Parathyroid adenoma (tissue), 2 donors: ENCODE data around the gene PTPRD.
"Not testable (repeated sequence)": the region's sequence is repeated elsewhere in the genome, so short reads cannot be mapped to it uniquely, and the experiment has no call there.

ENCODE experiments used
- H2AFZ ChIP-seq: fragments of 300-600 bp; sonication (generic); one replicate; pipeline ENCODE4 v1.7.0; 2017; ENCODE audit warnings: antibody characterized with exemption, mild to moderate bottlenecking
- H3K27ac ChIP-seq: fragments of 300-600 bp; sonication (generic); one replicate; pipeline ENCODE4 v1.7.0; 2017
- H3K27me3 ChIP-seq: fragments of 300-600 bp; sonication (generic); one replicate; pipeline ENCODE4 v1.7.0; 2017; ENCODE audit warnings: low read length; ENCODE audit not compliant: control insufficient read depth, insufficient read depth
- H3K36me3 ChIP-seq: fragments of 300-600 bp; sonication (generic); one replicate; pipeline ENCODE4 v1.7.0; 2017; ENCODE audit warnings: low read length; ENCODE audit not compliant: control insufficient read depth, insufficient read depth
- H3K4me1 ChIP-seq: fragments of 300-600 bp; sonication (generic); one replicate; pipeline ENCODE4 v1.7.0; 2017; ENCODE audit warnings: control low read depth
- H3K4me2 ChIP-seq: fragments of 300-600 bp; sonication (generic); one replicate; pipeline ENCODE4 v1.7.0; 2017; ENCODE audit warnings: low read length
- H3K4me3 ChIP-seq: fragments of 300-600 bp; sonication (generic); one replicate; pipeline ENCODE4 v1.7.0; 2017; ENCODE audit warnings: low read depth, low read length
- H3K79me2 ChIP-seq: fragments of 300-600 bp; sonication (generic); one replicate; pipeline ENCODE4 v1.7.0; 2017; ENCODE audit warnings: control low read depth
- H3K9ac ChIP-seq: fragments of 300-600 bp; sonication (generic); one replicate; pipeline ENCODE4 v1.7.0; 2017; ENCODE audit warnings: mild to moderate bottlenecking
- H3K9me3 ChIP-seq: fragments of 300-600 bp; sonication (generic); one replicate; pipeline ENCODE4 v1.7.0; 2017; ENCODE audit warnings: low read length; ENCODE audit not compliant: control insufficient read depth
- TF ChIP-seq, protein P1 (sequence below): fragments of 300-600 bp; sonication (generic); IDR thresholded peaks from one replicate; pipeline ENCODE4 v1.7.0; 2017; ENCODE audit warnings: antibody characterized with exemption, mild to moderate bottlenecking
- donor health status: primary hyperparathyroidism.

The PTPRD gene

DNA sequence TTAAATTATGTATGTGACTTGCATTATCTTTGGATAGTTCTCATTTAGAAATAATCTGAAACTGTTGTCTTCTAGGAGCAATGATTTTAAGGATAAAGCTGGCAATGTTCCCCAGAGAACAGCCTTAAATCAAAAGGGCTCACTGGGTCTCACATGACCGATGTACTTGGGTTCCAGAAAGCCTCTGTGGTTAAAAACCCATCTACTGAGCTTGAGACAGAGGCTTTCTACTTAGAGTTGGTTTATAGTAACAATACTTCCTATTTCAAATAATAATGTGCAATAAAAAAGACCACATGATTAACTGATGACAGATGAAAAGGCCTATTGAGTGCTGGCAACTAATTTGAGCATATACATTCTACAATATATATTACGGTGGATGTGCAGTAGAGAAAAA lies 1143.5 kb downstream of the PTPRD start:
- no peaks in the 10 kb centered on the region for H3K27me3 ChIP-seq
- H3K27ac ChIP-seq: no peak overlapping the region
- no peaks in the 10 kb centered on the region for H3K79me2 ChIP-seq
- TF ChIP-seq, protein P1, sequence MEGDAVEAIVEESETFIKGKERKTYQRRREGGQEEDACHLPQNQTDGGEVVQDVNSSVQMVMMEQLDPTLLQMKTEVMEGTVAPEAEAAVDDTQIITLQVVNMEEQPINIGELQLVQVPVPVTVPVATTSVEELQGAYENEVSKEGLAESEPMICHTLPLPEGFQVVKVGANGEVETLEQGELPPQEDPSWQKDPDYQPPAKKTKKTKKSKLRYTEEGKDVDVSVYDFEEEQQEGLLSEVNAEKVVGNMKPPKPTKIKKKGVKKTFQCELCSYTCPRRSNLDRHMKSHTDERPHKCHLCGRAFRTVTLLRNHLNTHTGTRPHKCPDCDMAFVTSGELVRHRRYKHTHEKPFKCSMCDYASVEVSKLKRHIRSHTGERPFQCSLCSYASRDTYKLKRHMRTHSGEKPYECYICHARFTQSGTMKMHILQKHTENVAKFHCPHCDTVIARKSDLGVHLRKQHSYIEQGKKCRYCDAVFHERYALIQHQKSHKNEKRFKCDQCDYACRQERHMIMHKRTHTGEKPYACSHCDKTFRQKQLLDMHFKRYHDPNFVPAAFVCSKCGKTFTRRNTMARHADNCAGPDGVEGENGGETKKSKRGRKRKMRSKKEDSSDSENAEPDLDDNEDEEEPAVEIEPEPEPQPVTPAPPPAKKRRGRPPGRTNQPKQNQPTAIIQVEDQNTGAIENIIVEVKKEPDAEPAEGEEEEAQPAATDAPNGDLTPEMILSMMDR: no peak
- H3K9ac ChIP-seq: no peak overlapping the region
- no peak overlapping the region for H3K4me3 ChIP-seq
- H3K4me2 ChIP-seq: no peak overlapping the region
- no peaks in the 10 kb centered on the region for H3K36me3 ChIP-seq
- no peaks in the 10 kb centered on the region for H3K9me3 ChIP-seq
- no peak overlapping the region for H2AFZ ChIP-seq
- no peaks in the 10 kb centered on the region for H3K4me1 ChIP-seq

DNA sequence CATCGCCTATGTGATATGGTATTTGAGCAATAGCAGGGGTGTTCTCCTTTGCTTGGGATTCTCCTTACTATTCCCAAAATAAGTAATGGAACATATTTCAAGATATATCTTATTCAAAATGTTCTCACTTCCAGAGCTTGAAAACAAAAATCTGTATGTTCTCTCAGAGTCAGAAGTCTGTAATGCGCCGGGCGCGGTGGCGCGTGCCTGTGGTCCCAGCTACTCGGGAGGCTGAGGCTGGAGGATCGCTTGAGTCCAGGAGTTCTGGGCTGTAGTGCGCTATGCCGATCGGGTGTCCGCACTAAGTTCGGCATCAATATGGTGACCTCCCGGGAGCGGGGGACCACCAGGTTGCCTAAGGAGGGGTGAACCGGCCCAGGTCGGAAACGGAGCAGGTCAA lies 1170.9 kb downstream of the PTPRD start:
- not testable (repeated sequence) for H2AFZ ChIP-seq, H3K4me1 ChIP-seq, H3K79me2 ChIP-seq

DNA sequence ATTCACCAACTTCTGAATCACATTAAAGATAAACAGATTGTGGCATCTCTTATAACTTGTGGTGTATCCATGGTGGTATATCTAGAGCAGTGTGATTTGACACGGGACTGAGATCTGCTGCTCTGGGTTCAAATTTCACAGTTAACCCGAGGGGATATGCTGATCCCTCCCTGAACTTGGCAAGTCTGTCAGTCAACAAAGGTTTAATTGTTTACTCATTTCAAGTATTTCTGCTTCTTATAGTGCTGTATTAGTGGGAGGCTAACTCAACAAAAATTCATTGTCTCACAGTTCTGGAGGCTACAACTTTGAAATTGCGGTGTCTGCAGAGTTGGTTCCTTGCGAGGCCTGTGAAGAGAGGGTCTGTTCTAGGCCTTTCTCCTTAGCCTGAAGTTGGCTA lies 1175.2 kb downstream of the PTPRD start:
- Histone ChIP-seq H3K79me2 (no peaks in the 10 kb centered on the region), H3K36me3 (no peaks in the 10 kb centered on the region), H3K9ac (no peak overlapping the region), H3K27ac (no peak overlapping the region), H2AFZ (no peak overlapping the region), H3K27me3 (no peaks in the 10 kb centered on the region), H3K4me3 (no peak overlapping the region), H3K4me2 (no peak overlapping the region), H3K4me1 (no peaks in the 10 kb centered on the region), H3K9me3 (no peaks in the 10 kb centered on the region)
- TF ChIP-seq, protein P1: no peak

More for the DNA sequence above, 1170.9 kb downstream of the PTPRD start:
- not testable (repeated sequence) for H3K4me2 ChIP-seq, H3K27me3 ChIP-seq, H3K4me3 ChIP-seq, H3K9me3 ChIP-seq, H3K9ac ChIP-seq, H3K36me3 ChIP-seq, H3K27ac ChIP-seq

DNA sequence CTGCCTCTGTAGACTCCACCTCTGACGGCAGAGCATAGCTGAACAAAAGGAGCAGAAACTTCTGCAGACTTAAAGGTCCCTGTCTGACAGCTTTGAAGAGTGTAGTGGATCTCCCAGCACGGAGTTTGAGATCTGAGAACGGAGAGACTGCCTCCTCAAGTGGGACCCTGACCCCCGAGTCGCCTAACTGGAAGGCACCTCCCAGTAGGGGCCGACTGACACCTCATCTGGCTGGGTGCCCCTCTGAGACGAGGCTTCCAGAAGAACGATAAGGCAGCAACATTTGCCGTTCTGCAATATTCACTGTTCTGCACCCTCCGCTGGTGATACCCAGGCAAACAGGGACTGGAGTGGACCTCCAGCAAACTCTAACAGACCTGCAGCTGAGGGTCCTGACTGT lies 1186.3 kb downstream of the PTPRD start:
- H3K9ac ChIP-seq, H3K9me3 ChIP-seq, H3K4me2 ChIP-seq, H3K4me3 ChIP-seq, H2AFZ ChIP-seq, H3K36me3 ChIP-seq, H3K27ac ChIP-seq, H3K4me1 ChIP-seq, H3K27me3 ChIP-seq, H3K79me2 ChIP-seq: not testable (repeated sequence)

DNA sequence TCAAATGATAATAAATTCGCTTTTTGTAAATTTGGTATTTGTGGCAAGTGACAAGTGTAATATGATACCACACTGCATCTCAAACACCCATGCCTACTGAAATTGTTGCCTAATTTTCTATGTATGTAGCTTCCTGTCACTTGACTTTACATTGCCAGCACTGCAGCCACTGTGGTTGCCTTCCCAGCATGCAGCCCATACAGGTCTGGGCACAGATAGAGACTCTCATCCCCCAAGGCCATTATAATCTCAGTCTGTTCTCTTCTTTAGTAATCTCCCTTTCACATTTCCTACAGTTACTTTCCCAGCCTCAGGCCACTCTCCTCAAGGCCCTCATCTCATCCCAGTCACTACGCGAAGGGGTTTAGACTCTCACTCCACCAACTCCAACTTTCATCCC lies 1200.6 kb downstream of the PTPRD start:
- Histone ChIP-seq H3K27ac (no peak overlapping the region), H3K4me3 (no peak overlapping the region), H3K9ac (no peak overlapping the region), H3K4me1 (no peaks in the 10 kb centered on the region), H3K9me3 (no peaks in the 10 kb centered on the region), H3K4me2 (no peak overlapping the region), H3K36me3 (no peaks in the 10 kb centered on the region), H2AFZ (no peak overlapping the region), H3K27me3 (no peaks in the 10 kb centered on the region), H3K79me2 (no peaks in the 10 kb centered on the region)
- TF ChIP-seq, protein P1: no peak

DNA sequence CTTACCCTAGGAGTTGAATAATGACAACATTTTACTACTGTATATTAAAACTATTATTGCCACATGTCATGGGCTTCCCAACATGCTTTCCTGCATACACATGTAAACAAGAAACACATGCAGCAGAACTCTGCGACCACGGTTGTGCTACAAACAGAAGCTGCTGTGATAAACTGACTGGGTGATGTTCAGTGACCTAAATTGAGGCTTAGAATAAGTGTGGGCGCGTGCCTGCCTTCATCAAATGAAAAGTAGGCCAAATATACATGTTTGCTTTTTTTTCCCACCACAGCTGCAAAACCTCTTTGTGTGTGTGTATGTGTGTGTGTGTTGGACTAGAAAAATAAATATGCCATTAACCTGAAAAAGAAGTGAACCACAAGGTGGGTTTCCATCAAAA lies 1202.1 kb downstream of the PTPRD start:
- Histone ChIP-seq H2AFZ (no peak overlapping the region), H3K4me2 (no peak overlapping the region), H3K9me3 (no peaks in the 10 kb centered on the region), H3K4me1 (no peaks in the 10 kb centered on the region), H3K27me3 (no peaks in the 10 kb centered on the region), H3K36me3 (no peaks in the 10 kb centered on the region), H3K9ac (no peak overlapping the region), H3K4me3 (no peak overlapping the region), H3K79me2 (no peaks in the 10 kb centered on the region), H3K27ac (no peak overlapping the region)
- TF ChIP-seq, protein P1: no peak
